Stimulated activated CD4-positive, alpha-beta T cell treated with anti-CD3 and anti-CD28 coated beads, Interleukin-1b, Interleukin-23, amount 100 ng/mL, for 4 hours (primary cell): Measurements from ENCODE around the gene KCNA2.

Experiments
- DNase-seq, 2 donors: peaks; one replicate each; pipeline ENCODE4 v3.0.0-alpha.2; 2020; ENCODE audit warnings: low read depth in 2 of 2

The KCNA2 gene

GRCh38 chr1:110605901-110606656 is at the start of gene KCNA2:
Gene KCNA2 (minus strand): TSS chr1:110606358. CDS start chr1:110604782, 1,576 bp downstream.
- no peak for DNase-seq

GRCh38 chr1:110650609-110651008 is 44.5 kb upstream of the KCNA2 start:
- DNase-seq = no peak

- no peak for DNase-seq
Observed at GRCh38 chr1:110648417-110648816, 42.3 kb upstream of the KCNA2 start.

GRCh38 chr1:110647254-110647891 is 41.2 kb upstream of the KCNA2 start:
- DNase-seq = no peak

- no peak for DNase-seq
Observed at GRCh38 chr1:110645821-110646735, 39.9 kb upstream of the KCNA2 start.

GRCh38 chr1:110645211-110645610 is 39.1 kb upstream of the KCNA2 start:
- DNase-seq = no peak

GRCh38 chr1:110643879-110644472 is 37.8 kb upstream of the KCNA2 start:
- DNase-seq = no peak

- DNase-seq = no peak
Observed at GRCh38 chr1:110639724-110640386, 33.7 kb upstream of the KCNA2 start.

GRCh38 chr1:110638556-110638955 is 32.4 kb upstream of the KCNA2 start:
- no peak for DNase-seq

- no peak for DNase-seq
Observed at GRCh38 chr1:110638058-110638457, 31.9 kb upstream of the KCNA2 start.

GRCh38 chr1:110637475-110637874 is 31.3 kb upstream of the KCNA2 start:
- DNase-seq = no peak

- peak in 1 of 2 donors; percentile 27 for DNase-seq
Observed at GRCh38 chr1:110636149-110636935, 30.2 kb upstream of the KCNA2 start.

- DNase-seq = no peak
Observed at GRCh38 chr1:110635434-110635833, 29.3 kb upstream of the KCNA2 start.

GRCh38 chr1:110634455-110635311 is 28.5 kb upstream of the KCNA2 start:
- DNase-seq = peak; percentile 57 to 65

GRCh38 chr1:110634086-110634454 is 27.9 kb upstream of the KCNA2 start:
- no peak for DNase-seq

GRCh38 chr1:110633646-110634030 is 27.5 kb upstream of the KCNA2 start:
- DNase-seq = no peak

- DNase-seq = no peak
Observed at GRCh38 chr1:110631836-110632620, 25.9 kb upstream of the KCNA2 start.

GRCh38 chr1:110630839-110631663 is 24.9 kb upstream of the KCNA2 start:
- DNase-seq = peak; percentile 74 to 84
